ENCODE data around the gene E2F8. TPM values are rescaled to one million over a fixed set of nuclear protein-coding genes. Genes with fewer than 3 reads are reported as not detected.
A peak's percentile ranks its signal among the peaks of the same experiment; 100 is the strongest.

Gene E2F8
- total and polyA plus RNA-seq, 10 of the 15 experiments (the other 5 are each of a cell fraction or from before 2014, with no cell fraction given) = 8.8 to 28.1 (median 18.5) TPM

GRCh38 chr11:19240420-19241259 lies at the start of gene E2F8 (continued):
- TF ChIP-seq ZNF274 (IDR thresholded peaks at IDR 0.05; ENCODE audit: insufficient read depth, insufficient read length) (no peak), SMAD5 (IDR thresholded peaks at IDR 0.05; ENCODE audit: low read depth) (no peak), NR2F1 (conservative IDR thresholded peaks at IDR 0.05) (no peak), POLR2A (IDR thresholded peaks at IDR 0.05; ENCODE audit: low read depth, low read length) (peak; percentile 20; the same call in 1 of the 2 replicates), NR2C1 (IDR thresholded peaks at IDR 0.05) (no peak), ZNF217 (IDR thresholded peaks at IDR 0.05) (no peak), NFIC (IDR thresholded peaks at IDR 0.05; ENCODE audit: low read depth, low read length) (no peak), HDGF (IDR thresholded peaks at IDR 0.05) (no peak), FOS (IDR thresholded peaks at IDR 0.05; ENCODE audit: borderline replicate concordance, extremely low read depth, insufficient read length) (peak; percentile 27), CEBPB (IDR thresholded peaks at IDR 0.05; ENCODE audit: borderline replicate concordance in 1 of 2, low read depth in 2 of 2, low read length in 2 of 2) (no peak), RAD21 (IDR thresholded peaks at IDR 0.05; ENCODE audit: insufficient read depth, low read depth, low read length) (no peak), REST (IDR thresholded peaks at IDR 0.05; ENCODE audit: low read depth, low read length) (peak; percentile 52; the same call in 1 of the 2 replicates), MYC (IDR thresholded peaks at IDR 0.05; ENCODE audit: insufficient read depth, insufficient read length, insufficient replicate concordance, low read length, severe bottlenecking) (no peak), BRCA1 (IDR thresholded peaks at IDR 0.05; ENCODE audit: low read depth, low read length) (no peak), MYB (IDR thresholded peaks at IDR 0.05; ENCODE audit: borderline replicate concordance, low read depth, low read length) (no peak), KDM1A (IDR thresholded peaks at IDR 0.05; ENCODE audit: borderline replicate concordance) (no peak), ZNF207 (IDR thresholded peaks at IDR 0.05; ENCODE audit: borderline replicate concordance) (no peak), ZNF622 (IDR thresholded peaks at IDR 0.05) (no peak), IRF4 (IDR thresholded peaks at IDR 0.05; ENCODE audit: low read depth, low read length) (no peak), SKIL (IDR thresholded peaks at IDR 0.05; ENCODE audit: low read depth, poor library complexity, severe bottlenecking) (no peak), IKZF1 (conservative IDR thresholded peaks at IDR 0.05) (0 out of 2 replicates have a peak, but pooled peaks have one; percentile 27), ZZZ3 (IDR thresholded peaks at IDR 0.05; ENCODE audit: control insufficient read depth, insufficient read length, low read depth) (no peak), ZBED1 (IDR thresholded peaks at IDR 0.05; ENCODE audit: borderline replicate concordance) (peak; percentile 69; the same call in 1 of the 2 replicates)
- TF ChIP-seq, protein P1, sequence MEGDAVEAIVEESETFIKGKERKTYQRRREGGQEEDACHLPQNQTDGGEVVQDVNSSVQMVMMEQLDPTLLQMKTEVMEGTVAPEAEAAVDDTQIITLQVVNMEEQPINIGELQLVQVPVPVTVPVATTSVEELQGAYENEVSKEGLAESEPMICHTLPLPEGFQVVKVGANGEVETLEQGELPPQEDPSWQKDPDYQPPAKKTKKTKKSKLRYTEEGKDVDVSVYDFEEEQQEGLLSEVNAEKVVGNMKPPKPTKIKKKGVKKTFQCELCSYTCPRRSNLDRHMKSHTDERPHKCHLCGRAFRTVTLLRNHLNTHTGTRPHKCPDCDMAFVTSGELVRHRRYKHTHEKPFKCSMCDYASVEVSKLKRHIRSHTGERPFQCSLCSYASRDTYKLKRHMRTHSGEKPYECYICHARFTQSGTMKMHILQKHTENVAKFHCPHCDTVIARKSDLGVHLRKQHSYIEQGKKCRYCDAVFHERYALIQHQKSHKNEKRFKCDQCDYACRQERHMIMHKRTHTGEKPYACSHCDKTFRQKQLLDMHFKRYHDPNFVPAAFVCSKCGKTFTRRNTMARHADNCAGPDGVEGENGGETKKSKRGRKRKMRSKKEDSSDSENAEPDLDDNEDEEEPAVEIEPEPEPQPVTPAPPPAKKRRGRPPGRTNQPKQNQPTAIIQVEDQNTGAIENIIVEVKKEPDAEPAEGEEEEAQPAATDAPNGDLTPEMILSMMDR (IDR thresholded peaks at IDR 0.05 in 2 of 3, conservative IDR thresholded peaks at IDR 0.05 in 1 of 3; ENCODE audit: control insufficient read depth in 2 of 3, extremely low read depth in 1 of 3, insufficient read depth in 1 of 3, low read depth in 3 of 3, low read length in 3 of 3) = no peak
